Spleen (tissue), 7 donors: Measurements from ENCODE around the gene IRAK1.
A peak's percentile ranks its signal among the peaks of the same experiment; 100 is the strongest.

Experiments
- CTCF ChIP-seq, 11 experiments: fragments of 200-600 bp in 7 of 11; fragments of 450-650 bp in 4 of 11; sonication (generic) in 4 of 11; IDR thresholded peaks in 8 of 11; conservative IDR thresholded peaks in 3 of 11; 1 replicate in 7 of 11; 2 replicates in 4 of 11; pipeline versions ENCODE4 v1.4.0 to v1.8.0; 2016 to 2021; ENCODE audit warnings: antibody characterized with exemption in 11 of 11, inconsistent platforms in 4 of 11, mild to moderate bottlenecking in 1 of 11
- POLR2A ChIP-seq, 3 donors: fragments of 450-650 bp; IDR thresholded peaks; one replicate each; pipeline ENCODE4 v1.5.1; 2017; ENCODE audit warnings: antibody characterized with exemption in 3 of 3, mild to moderate bottlenecking in 1 of 3
- POLR2AphosphoS5 ChIP-seq, 3 donors: sonication (generic); formaldehyde crosslinking; IDR thresholded peaks; one replicate each; pipeline ENCODE4 v1.5.1; 2017; ENCODE audit warnings: antibody characterized with exemption in 3 of 3
- donor health status: DM: no; HTN: no; CAD: no; lungs with moderate emphysema.
- donor health status: DM: no; HTN: no; CAD: no.
- donor health status: DM: no; HTN: no; CAD: no.

GRCh38 chrX:154056770-154057241 is 37.1 kb upstream of the IRAK1 start:
- TF ChIP-seq CTCF (IDR thresholded peaks at IDR 0.05 in 8 of 11, conservative IDR thresholded peaks at IDR 0.05 in 3 of 11) (no peak), POLR2A (IDR thresholded peaks at IDR 0.05) (no peak), POLR2AphosphoS5 (IDR thresholded peaks at IDR 0.05) (peak in 2 of 3 donors; percentile 23 to 50)
